ENCODE data around the gene TCEA3. TPM values are rescaled to one million over a fixed set of nuclear protein-coding genes. Genes with fewer than 3 reads are reported as not detected.

Gene TCEA3
- total and polyA plus RNA-seq, 10 of the 15 experiments (the other 5 are each of a cell fraction or from before 2014, with no cell fraction given): 0.06 to 0.23 (median 0.08) TPM; not detected in 7

Other genes with a start within 250 kb of the TCEA3 start
- gene HTR1D, start 207.2 kb downstream of the TCEA3 start, total RNA-seq (2014; rRNA removed): not detected in 2 replicates
- gene HTR1D, start 207.2 kb downstream of the TCEA3 start, total RNA-seq (2014; rRNA removed; fragmentation: Illumina TruSeq; extraction: Trizol): not detected in 2 replicates
- not detected in 2 replicates for gene HTR1D, start 207.2 kb downstream of the TCEA3 start, total RNA-seq (2021)
- 0.04 and 0.07 TPM in 2 replicates for gene HTR1D, start 207.2 kb downstream of the TCEA3 start, polyA plus RNA-seq (2011; rRNA removed)
- not detected in 2 replicates for gene HTR1D, start 207.2 kb downstream of the TCEA3 start, polyA plus RNA-seq (2014; fragmentation: Illumina TruSeq; extraction: Trizol)
- gene HTR1D, start 207.2 kb downstream of the TCEA3 start, polyA plus RNA-seq (2014; fragmentation: Nextera tagmentation; extraction: Ambion mirVana): not detected
- not detected in 2 replicates for gene HTR1D, start 207.2 kb downstream of the TCEA3 start, polyA plus RNA-seq (2014; rRNA removed)
- gene HTR1D, start 207.2 kb downstream of the TCEA3 start, polyA plus RNA-seq (2016; fragmentation: Nextera tagmentation; extraction: Ambion mirVana): not detected
- 107 and 127 TPM in 2 replicates for gene HNRNPR, start 80.5 kb downstream of the TCEA3 start, total RNA-seq (2014; rRNA removed)
- 230 and 249 TPM in 2 replicates for gene HNRNPR, start 80.5 kb downstream of the TCEA3 start, total RNA-seq (2014; rRNA removed; fragmentation: Illumina TruSeq; extraction: Trizol)
- gene HNRNPR, start 80.5 kb downstream of the TCEA3 start, total RNA-seq (2021): 190 and 194 TPM in 2 replicates
- gene HNRNPR, start 80.5 kb downstream of the TCEA3 start, polyA plus RNA-seq (2011; rRNA removed): 279 and 291 TPM in 2 replicates
- gene HNRNPR, start 80.5 kb downstream of the TCEA3 start, polyA plus RNA-seq (2014; fragmentation: Illumina TruSeq; extraction: Trizol): 280 and 322 TPM in 2 replicates
- gene HNRNPR, start 80.5 kb downstream of the TCEA3 start, polyA plus RNA-seq (2014; fragmentation: Nextera tagmentation; extraction: Ambion mirVana): 100 to 1,000 TPM in 1 of 2 experiments, 10 to 100 TPM in 1; 80.5 to 138 TPM
- gene HNRNPR, start 80.5 kb downstream of the TCEA3 start, polyA plus RNA-seq (2014; rRNA removed): 166 and 190 TPM in 2 replicates
- 100 to 1,000 TPM; 242 to 260 TPM for gene HNRNPR, start 80.5 kb downstream of the TCEA3 start, polyA plus RNA-seq (2016; fragmentation: Nextera tagmentation; extraction: Ambion mirVana)
- gene ZNF436, start 54.9 kb downstream of the TCEA3 start, total RNA-seq (2014; rRNA removed): 3.4 and 3.8 TPM in 2 replicates
- gene ZNF436, start 54.9 kb downstream of the TCEA3 start, total RNA-seq (2014; rRNA removed; fragmentation: Illumina TruSeq; extraction: Trizol): 3.5 and 3.8 TPM in 2 replicates
- gene ZNF436, start 54.9 kb downstream of the TCEA3 start, total RNA-seq (2021): 3.1 and 3.2 TPM in 2 replicates
- gene ZNF436, start 54.9 kb downstream of the TCEA3 start, polyA plus RNA-seq (2011; rRNA removed): 4.7 and 6.3 TPM in 2 replicates
- gene ZNF436, start 54.9 kb downstream of the TCEA3 start, polyA plus RNA-seq (2014; fragmentation: Illumina TruSeq; extraction: Trizol): 3.4 and 4.5 TPM in 2 replicates
- 1 to 10 TPM in 1 of 2 experiments, under 1 TPM in 1; 0.85 to 1.1 TPM for gene ZNF436, start 54.9 kb downstream of the TCEA3 start, polyA plus RNA-seq (2014; fragmentation: Nextera tagmentation; extraction: Ambion mirVana)
- gene ZNF436, start 54.9 kb downstream of the TCEA3 start, polyA plus RNA-seq (2014; rRNA removed): 1.8 and 1.9 TPM in 2 replicates
- 1 to 10 TPM; 2.6 to 2.9 TPM for gene ZNF436, start 54.9 kb downstream of the TCEA3 start, polyA plus RNA-seq (2016; fragmentation: Nextera tagmentation; extraction: Ambion mirVana)
- gene ASAP3, start 59.4 kb upstream of the TCEA3 start, total RNA-seq (2014; rRNA removed): 0.44 and 0.56 TPM in 2 replicates
- gene ASAP3, start 59.4 kb upstream of the TCEA3 start, total RNA-seq (2014; rRNA removed; fragmentation: Illumina TruSeq; extraction: Trizol): 0.13 and 0.18 TPM in 2 replicates
- gene ASAP3, start 59.4 kb upstream of the TCEA3 start, total RNA-seq (2021): 0.66 and 0.92 TPM in 2 replicates
- 0.04 TPM in 1 of 2 replicates, not detected in the other for gene ASAP3, start 59.4 kb upstream of the TCEA3 start, polyA plus RNA-seq (2011; rRNA removed)
- 0.34 and 0.76 TPM in 2 replicates for gene ASAP3, start 59.4 kb upstream of the TCEA3 start, polyA plus RNA-seq (2014; fragmentation: Illumina TruSeq; extraction: Trizol)
- under 1 TPM in 1 of 2 experiments, not detected in 1; 0.07 TPM for gene ASAP3, start 59.4 kb upstream of the TCEA3 start, polyA plus RNA-seq (2014; fragmentation: Nextera tagmentation; extraction: Ambion mirVana)
- 0.44 and 0.65 TPM in 2 replicates for gene ASAP3, start 59.4 kb upstream of the TCEA3 start, polyA plus RNA-seq (2014; rRNA removed)
- under 1 TPM; 0.33 to 0.34 TPM for gene ASAP3, start 59.4 kb upstream of the TCEA3 start, polyA plus RNA-seq (2016; fragmentation: Nextera tagmentation; extraction: Ambion mirVana)
- 23.7 and 24.6 TPM in 2 replicates for gene E2F2, start 106.5 kb upstream of the TCEA3 start, total RNA-seq (2014; rRNA removed)
- 13.4 and 14.7 TPM in 2 replicates for gene E2F2, start 106.5 kb upstream of the TCEA3 start, total RNA-seq (2014; rRNA removed; fragmentation: Illumina TruSeq; extraction: Trizol)
- gene E2F2, start 106.5 kb upstream of the TCEA3 start, total RNA-seq (2021): 24.0 and 27.2 TPM in 2 replicates
- gene E2F2, start 106.5 kb upstream of the TCEA3 start, polyA plus RNA-seq (2011; rRNA removed): 2.3 and 3.8 TPM in 2 replicates
- 9.0 and 14.5 TPM in 2 replicates for gene E2F2, start 106.5 kb upstream of the TCEA3 start, polyA plus RNA-seq (2014; fragmentation: Illumina TruSeq; extraction: Trizol)
- 1 to 10 TPM; 4.3 to 4.6 TPM for gene E2F2, start 106.5 kb upstream of the TCEA3 start, polyA plus RNA-seq (2014; fragmentation: Nextera tagmentation; extraction: Ambion mirVana)
- gene E2F2, start 106.5 kb upstream of the TCEA3 start, polyA plus RNA-seq (2014; rRNA removed): 10.4 and 12.2 TPM in 2 replicates
- 10 to 100 TPM; 17.5 to 18.0 TPM for gene E2F2, start 106.5 kb upstream of the TCEA3 start, polyA plus RNA-seq (2016; fragmentation: Nextera tagmentation; extraction: Ambion mirVana)
- 403 and 449 TPM in 2 replicates for gene ID3, start 134.8 kb upstream of the TCEA3 start, total RNA-seq (2014; rRNA removed)
- gene ID3, start 134.8 kb upstream of the TCEA3 start, total RNA-seq (2014; rRNA removed; fragmentation: Illumina TruSeq; extraction: Trizol): 129 and 136 TPM in 2 replicates
- 278 and 285 TPM in 2 replicates for gene ID3, start 134.8 kb upstream of the TCEA3 start, total RNA-seq (2021)
- gene ID3, start 134.8 kb upstream of the TCEA3 start, polyA plus RNA-seq (2011; rRNA removed): 33.6 and 44.0 TPM in 2 replicates
- 44.0 and 122 TPM in 2 replicates for gene ID3, start 134.8 kb upstream of the TCEA3 start, polyA plus RNA-seq (2014; fragmentation: Illumina TruSeq; extraction: Trizol)
- gene ID3, start 134.8 kb upstream of the TCEA3 start, polyA plus RNA-seq (2014; fragmentation: Nextera tagmentation; extraction: Ambion mirVana): 100 to 1,000 TPM in 1 of 2 experiments, 10 to 100 TPM in 1; 42.7 to 104 TPM
- gene ID3, start 134.8 kb upstream of the TCEA3 start, polyA plus RNA-seq (2014; rRNA removed): 389 and 394 TPM in 2 replicates
- 100 to 1,000 TPM; 459 to 475 TPM for gene ID3, start 134.8 kb upstream of the TCEA3 start, polyA plus RNA-seq (2016; fragmentation: Nextera tagmentation; extraction: Ambion mirVana)